H4 (cell line): Measurements from ENCODE around the gene RAB36. TPM values are rescaled to one million over a fixed set of nuclear protein-coding genes. Genes with fewer than 3 reads are reported as not detected.

Experiments used
- DNase-seq: peaks from one replicate; pipeline ENCODE4 v3.0.0-alpha.2; 2015; ENCODE audit warnings: low spot score
- total RNA-seq: library from RNA; depleted of rRNA; stranded (reverse); fragments of >200 nt; shearing (Covaris generic); gene quantifications from 2 replicates; pipeline ENCODE4 v1.2.3, GENCODE V29; 2014

RAB36 gene
- total RNA-seq, 1 experiment from 2014 or later, result 3.0 TPM

DNA sequence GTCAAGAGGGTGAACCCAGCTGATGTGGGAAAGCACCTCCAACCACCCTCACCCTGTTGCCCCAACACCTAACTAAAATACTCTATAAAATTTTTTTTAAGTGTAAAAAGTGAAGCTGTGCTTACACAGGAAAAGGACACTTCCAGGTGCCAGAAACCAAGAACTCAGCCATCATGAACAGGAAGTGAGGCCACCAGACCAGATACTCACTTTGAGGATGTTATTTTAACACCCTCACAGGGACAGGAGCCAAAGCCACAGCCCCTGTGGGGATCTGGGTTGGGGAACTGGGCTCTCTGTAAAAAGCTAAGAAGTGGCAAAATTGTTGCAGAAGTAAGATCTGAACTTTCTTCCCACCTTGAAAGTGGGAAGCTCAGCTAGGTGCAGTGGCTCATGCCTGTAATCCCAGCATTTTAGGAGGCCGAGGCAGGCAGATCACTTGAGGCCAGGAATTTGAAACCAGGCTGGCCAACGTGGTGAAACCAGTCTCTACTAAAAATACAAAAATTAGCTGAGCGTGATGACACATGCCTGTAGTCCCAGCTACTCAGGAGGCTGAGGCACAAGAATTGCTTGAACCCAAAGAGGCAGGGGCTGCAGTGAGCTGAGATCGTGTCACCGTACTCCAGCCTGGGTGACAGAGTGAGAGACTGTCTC, 7.2 kb upstream of the RAB36 start:
- DNase-seq, result no peak

DNA sequence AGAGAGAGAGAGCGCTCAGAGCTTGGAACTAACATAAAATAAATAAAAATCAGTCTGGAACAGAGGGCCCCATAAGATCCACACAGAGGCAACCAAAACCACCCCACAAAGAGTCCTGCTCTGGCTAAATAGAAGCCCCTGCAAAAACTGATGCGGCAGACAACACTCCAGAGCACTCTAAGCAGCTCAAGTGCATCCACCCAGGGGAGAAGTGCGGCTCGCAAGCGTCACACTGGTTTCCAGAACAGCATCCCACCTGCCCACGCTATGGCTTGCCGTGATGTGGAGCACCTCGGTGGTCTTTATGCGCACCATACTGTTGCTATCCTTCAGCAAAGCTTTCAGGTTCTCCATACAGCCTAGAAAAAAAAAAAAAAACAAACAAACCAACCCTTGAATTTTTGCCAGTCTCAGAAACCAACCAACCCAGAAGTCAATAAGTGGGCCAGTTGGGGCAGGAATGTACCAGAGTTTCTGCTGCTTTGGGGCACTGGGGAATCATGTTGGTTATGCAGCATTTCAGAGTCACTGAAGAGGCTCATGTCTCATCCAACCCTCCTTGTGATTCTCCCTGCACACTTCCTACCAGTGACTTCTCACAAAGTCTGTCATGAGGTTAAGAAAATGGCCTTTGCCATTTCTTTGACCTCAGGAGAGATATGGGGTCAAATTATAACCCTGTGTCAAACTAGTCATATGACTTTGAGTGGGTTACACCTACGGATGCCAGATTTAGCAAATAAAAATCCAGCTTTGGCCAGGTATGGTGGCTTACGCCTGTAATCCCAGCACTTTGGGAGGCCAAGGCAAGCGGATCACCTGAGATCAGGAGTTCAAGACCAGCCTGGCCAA, 6.5 kb upstream of the RAB36 start:
- no peak for DNase-seq

DNA sequence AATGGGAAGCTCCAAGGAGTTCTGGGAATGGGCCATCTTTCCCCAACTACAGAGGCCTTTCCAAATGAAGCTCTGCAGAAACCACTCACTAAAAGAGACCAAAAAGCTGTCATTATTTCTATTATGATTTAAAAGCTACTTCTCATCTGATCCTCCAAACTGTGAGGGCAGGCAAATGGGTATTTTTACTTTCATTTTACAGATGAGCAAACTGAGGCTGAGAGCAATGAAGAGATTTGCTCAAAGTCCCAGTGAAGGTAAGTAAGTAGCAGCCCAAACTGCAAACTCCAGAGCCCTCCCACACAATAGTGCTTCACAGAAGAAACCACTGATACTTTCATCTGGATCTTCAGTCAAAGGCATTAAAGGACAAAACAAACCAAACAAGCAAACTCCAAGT, 4.9 kb upstream of the RAB36 start:
- no peak for DNase-seq

GRCh38 chr22:23142546-23143105, 2.7 kb upstream of the RAB36 start:
- no peak for DNase-seq

- DNase-seq, result no peak
Observed at GRCh38 chr22:23143119-23143518, 2.2 kb upstream of the RAB36 start.

GRCh38 chr22:23144432-23144831, 845 bp upstream of the RAB36 start:
- no peak for DNase-seq

DNA sequence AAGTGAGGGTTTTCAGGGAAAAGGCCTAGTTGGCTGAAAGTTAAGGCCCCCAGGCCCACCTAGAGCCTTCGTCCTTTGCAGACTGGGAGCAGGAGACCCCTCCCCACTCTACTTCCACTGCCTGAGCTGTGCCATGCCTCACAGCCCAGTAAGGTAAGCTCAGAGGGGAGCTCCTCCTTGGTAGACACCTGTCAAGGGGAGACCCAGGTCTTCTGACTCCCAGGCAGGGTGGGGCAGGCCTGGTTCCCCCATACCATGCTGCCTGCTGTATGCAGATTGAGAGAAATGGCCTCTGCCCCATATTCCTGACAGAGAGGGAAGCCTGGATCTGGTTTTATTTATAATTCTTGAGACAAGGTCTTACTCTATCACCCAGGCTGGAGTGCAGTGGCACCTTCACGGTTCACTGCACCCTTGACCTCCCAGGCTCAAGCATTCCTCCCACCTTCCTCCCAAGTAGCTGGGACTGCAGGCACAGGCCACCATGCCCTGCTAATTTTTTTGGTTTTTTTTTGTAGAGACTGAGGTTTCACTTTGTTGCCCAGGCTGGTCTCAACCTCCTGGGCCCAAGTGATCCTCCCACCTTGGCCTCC, 697 bp downstream of the RAB36 start:
- no peak for DNase-seq

GRCh38 chr22:23146478-23147205, 1.4 kb downstream of the RAB36 start:
- no peak for DNase-seq

- DNase-seq, result no peak
Observed at GRCh38 chr22:23147617-23148387, 2.5 kb downstream of the RAB36 start.

GRCh38 chr22:23149743-23150238, 4.5 kb downstream of the RAB36 start:
- DNase-seq, result no peak

- DNase-seq, result no peak
Observed at GRCh38 chr22:23150762-23151161, 5.5 kb downstream of the RAB36 start.

DNA sequence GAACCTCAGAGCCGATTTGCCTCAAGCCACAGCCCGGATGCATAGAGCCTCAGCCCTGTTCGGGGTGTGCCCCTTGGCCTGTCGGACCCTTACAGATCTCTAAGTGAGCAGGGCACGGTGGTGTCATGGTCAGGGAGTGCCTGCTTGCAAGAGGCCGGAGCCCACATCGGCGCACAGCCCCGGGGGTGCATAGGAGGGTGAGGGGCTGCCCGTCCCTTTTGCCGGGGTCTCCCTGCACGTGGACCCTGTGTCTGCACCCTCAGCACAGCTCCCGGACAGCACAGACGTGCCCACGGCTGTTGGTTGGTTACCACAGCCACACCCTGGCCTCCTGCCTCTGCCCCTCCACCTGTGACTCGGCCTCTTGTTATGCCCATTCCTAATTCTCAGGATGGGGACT, 6.5 kb downstream of the RAB36 start:
- no peak for DNase-seq

DNA sequence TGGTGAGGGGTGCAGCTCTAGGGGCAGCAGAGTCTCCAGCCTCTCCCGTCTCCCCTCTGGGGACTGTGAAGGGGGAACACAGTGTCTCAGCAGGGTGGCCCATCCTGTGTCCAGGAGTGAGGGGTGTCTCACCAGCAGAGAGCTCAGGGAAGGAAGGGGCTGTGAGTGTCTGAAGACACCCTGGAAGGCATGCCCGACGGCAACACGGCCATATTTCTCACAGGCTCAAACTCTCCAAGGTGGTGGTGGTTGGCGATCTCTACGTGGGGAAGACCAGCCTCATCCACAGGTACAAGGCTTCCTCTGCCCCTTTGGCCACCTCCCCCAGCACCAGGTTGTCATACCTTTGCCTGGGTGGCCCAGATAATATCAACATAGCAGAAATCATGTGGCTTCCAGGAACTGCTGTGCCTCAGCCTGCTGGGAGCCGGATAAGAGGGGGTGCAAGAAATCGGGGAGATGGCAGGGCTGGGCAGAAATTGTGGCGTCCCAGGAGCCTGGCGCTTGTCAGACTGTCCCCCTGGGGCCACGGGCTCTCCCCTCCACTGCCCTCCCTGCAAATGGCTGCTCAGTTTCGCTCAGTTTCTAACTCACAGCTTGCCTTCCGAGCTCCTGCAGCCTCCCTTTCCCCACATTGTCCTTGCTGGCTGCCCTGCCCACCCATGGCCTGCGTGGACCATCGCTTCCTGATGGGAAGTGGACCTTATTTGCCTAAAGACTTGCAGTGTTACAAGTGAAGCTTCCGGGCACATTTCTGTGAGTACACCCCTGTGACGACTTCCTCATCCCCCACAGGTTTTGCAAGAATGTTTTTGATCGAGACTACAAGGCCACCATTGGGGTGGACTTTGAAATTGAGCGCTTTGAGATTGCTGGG, 7.2 kb downstream of the RAB36 start:
- no peak for DNase-seq

DNA sequence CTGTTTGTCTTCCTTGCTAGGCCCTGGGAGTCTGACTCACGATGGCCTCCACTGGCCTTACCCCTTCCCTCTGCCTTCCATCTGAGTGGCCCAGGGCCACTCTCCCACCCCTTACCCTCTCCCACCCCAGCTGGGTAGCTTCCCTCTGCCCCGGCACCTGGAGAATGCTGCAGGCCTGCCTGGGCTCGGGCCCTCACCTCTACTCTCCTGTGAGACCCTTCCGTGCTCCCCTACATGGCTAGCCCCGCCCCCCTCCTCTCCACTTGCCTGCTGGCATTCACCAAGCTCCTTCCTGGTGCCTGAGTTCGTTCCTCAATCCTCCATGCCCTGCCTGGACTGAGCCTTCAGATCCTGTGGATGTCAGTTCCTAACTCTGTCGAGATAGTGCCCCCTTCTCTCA, 8.7 kb downstream of the RAB36 start:
- DNase-seq, result no peak

- DNase-seq, result no peak
Observed at GRCh38 chr22:23154461-23154860, 9.2 kb downstream of the RAB36 start.

GRCh38 chr22:23155143-23155542, 9.9 kb downstream of the RAB36 start:
- DNase-seq, result no peak

GRCh38 chr22:23155831-23156230, 10.6 kb downstream of the RAB36 start:
- DNase-seq, result no peak

GRCh38 chr22:23156286-23156685, 11.0 kb downstream of the RAB36 start:
- DNase-seq, result no peak

DNA sequence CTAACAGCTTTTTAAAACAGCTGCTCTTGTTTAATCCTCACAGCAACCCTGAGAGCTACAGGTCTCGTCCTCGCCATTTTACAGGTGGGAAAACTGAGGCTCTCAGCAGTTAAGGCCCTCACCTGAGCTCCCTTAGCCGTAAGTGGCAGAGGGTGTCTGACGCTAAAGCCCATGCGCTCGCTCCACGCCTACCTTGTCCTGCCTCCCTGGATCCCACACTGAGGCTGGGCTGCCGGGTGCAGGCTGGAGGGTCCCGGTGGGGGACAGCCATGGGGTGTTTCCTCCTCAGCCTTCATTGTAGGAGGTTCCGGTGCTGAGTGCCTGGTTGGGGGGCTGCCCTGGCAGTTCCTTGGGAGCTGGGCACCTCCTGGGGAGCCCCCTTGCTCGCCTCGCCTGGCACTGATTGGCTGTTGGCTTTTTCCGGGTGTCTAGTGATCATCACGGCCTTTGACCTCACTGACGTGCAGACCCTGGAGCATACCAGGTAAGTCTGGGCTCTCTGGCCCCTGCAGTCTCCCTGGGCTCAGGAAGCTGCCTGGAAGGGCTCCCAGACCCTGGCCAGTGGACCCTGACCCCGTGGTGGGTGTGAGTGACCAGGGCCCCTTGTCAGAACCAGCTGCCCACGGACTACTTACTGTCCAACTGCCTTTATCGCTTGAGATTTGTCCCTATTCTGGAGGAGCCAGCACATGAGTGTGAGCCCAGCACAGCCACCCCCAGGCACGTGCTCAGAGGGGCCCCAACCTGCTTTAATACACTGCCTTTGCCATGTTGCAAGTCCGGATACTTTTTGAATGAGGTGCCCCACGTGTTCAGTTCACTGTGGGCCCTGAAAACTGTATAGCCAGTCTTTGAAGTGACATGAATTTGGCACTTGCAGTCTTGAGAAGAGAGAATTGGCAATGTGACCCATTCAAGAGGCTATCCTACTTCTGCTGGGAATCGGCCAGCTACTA, 12.6 kb downstream of the RAB36 start:
- no peak for DNase-seq
